Stimulated activated effector memory CD8-positive, alpha-beta T cell treated with anti-CD3 and anti-CD28 coated beads, Interleukin-12 subunit alpha, Interleukin-12 subunit beta, amount 100 ng/mL, for 72 hours (primary cell): ENCODE data around the gene MED13L.
A peak's percentile ranks its signal among the peaks of the same experiment; 100 is the strongest.

ENCODE experiments used
- ATAC-seq: fragments of 150-1000 bp; cut with Tn5 transposase; 2 replicates; pipeline ENCODE4 v1.10.0; 2021
- DNase-seq, 2 donors: peaks; one replicate each; pipeline ENCODE4 v3.0.0; 2021 to 2022; ENCODE audit warnings: low spot score in 2 of 2
- H3K27ac Mint-ChIP-seq: one replicate; pipeline ENCODE4 v1.8.0; 2022; ENCODE audit warnings: mild to moderate bottlenecking, mixed read lengths
- H3K36me3 Mint-ChIP-seq: one replicate; pipeline ENCODE4 v1.8.0; 2022; ENCODE audit warnings: mild to moderate bottlenecking, mixed read lengths
- H3K4me1 Mint-ChIP-seq: one replicate; pipeline ENCODE4 v1.8.0; 2022; ENCODE audit warnings: mixed read lengths
- H3K4me3 Mint-ChIP-seq: one replicate; pipeline ENCODE4 v1.8.0; 2022; ENCODE audit warnings: mild to moderate bottlenecking, mixed read lengths
- H3K9me3 Mint-ChIP-seq: one replicate; pipeline ENCODE4 v1.8.0; 2022; ENCODE audit warnings: mixed read lengths

MED13L gene

GRCh38 chr12:116160231-116160630 is 117.3 kb downstream of the MED13L start:
- Mint-ChIP-seq H3K36me3 (no peaks in the 10 kb centered on the region), H3K27ac (no peak overlapping the region), H3K4me3 (no peak overlapping the region), H3K4me1 (peaks cover 30% of the 10 kb centered on the region), H3K9me3 (no peaks in the 10 kb centered on the region)
- DNase-seq (no peak), ATAC-seq (peak; percentile 61)

- no peak overlapping the region for H3K4me3 Mint-ChIP-seq
- H3K36me3 Mint-ChIP-seq: no peaks in the 10 kb centered on the region
- H3K27ac Mint-ChIP-seq: no peak overlapping the region
- H3K4me1 Mint-ChIP-seq: peaks cover 24% of the 10 kb centered on the region
- DNase-seq (no peak), ATAC-seq (no peak)
- H3K9me3 Mint-ChIP-seq: no peaks in the 10 kb centered on the region
These were observed 117.8 kb downstream of the MED13L start for GRCh38 chr12:116159593-116160200.

- Mint-ChIP-seq H3K36me3 (no peaks in the 10 kb centered on the region), H3K9me3 (no peaks in the 10 kb centered on the region), H3K4me3 (no peak overlapping the region), H3K27ac (no peak overlapping the region), H3K4me1 (peaks cover 21% of the 10 kb centered on the region)
- no peak for ATAC-seq
- DNase-seq: no peak
These were observed 118.3 kb downstream of the MED13L start for GRCh38 chr12:116159175-116159574.

GRCh38 chr12:116157845-116158267 is 119.6 kb downstream of the MED13L start:
- H3K4me3 Mint-ChIP-seq: no peak overlapping the region

GRCh38 chr12:116156614-116157013 is 120.9 kb downstream of the MED13L start:
- Mint-ChIP-seq H3K36me3 (no peaks in the 10 kb centered on the region), H3K4me3 (no peak overlapping the region), H3K27ac (no peak overlapping the region), H3K9me3 (no peaks in the 10 kb centered on the region), H3K4me1 (peaks cover 38% of the 10 kb centered on the region)
- no peak for ATAC-seq
- no peak for DNase-seq

More at GRCh38 chr12:116157845-116158267, 119.6 kb downstream of the MED13L start:
- ATAC-seq (no peak), DNase-seq (no peak)
- no peak overlapping the region for H3K27ac Mint-ChIP-seq
- no peaks in the 10 kb centered on the region for H3K36me3 Mint-ChIP-seq
- no peaks in the 10 kb centered on the region for H3K9me3 Mint-ChIP-seq
- H3K4me1 Mint-ChIP-seq: peaks cover 27% of the 10 kb centered on the region

- no peaks in the 10 kb centered on the region for H3K36me3 Mint-ChIP-seq
- no peak overlapping the region for H3K27ac Mint-ChIP-seq
- no peaks in the 10 kb centered on the region for H3K9me3 Mint-ChIP-seq
- peaks cover 42% of the 10 kb centered on the region for H3K4me1 Mint-ChIP-seq
- DNase-seq (no peak), ATAC-seq (no peak)
- H3K4me3 Mint-ChIP-seq: no peak overlapping the region
These were observed 122.1 kb downstream of the MED13L start for GRCh38 chr12:116155383-116155782.

GRCh38 chr12:116153983-116154382 is 123.5 kb downstream of the MED13L start:
- H3K9me3 Mint-ChIP-seq: no peaks in the 10 kb centered on the region
- H3K4me1 Mint-ChIP-seq: peaks cover 52% of the 10 kb centered on the region
- no peak overlapping the region for H3K4me3 Mint-ChIP-seq
- no peak for ATAC-seq
- H3K27ac Mint-ChIP-seq: no peak overlapping the region
- DNase-seq: no peak
- H3K36me3 Mint-ChIP-seq: no peaks in the 10 kb centered on the region

GRCh38 chr12:116153113-116153512 is 124.4 kb downstream of the MED13L start:
- Mint-ChIP-seq H3K9me3 (no peaks in the 10 kb centered on the region), H3K36me3 (no peaks in the 10 kb centered on the region), H3K4me3 (no peak overlapping the region), H3K4me1 (peaks cover 53% of the 10 kb centered on the region), H3K27ac (no peak overlapping the region)
- DNase-seq (no peak), ATAC-seq (peak; percentile 43)

- no peaks in the 10 kb centered on the region for H3K36me3 Mint-ChIP-seq
- peak overlapping the region; percentile 10 for H3K27ac Mint-ChIP-seq
- H3K4me3 Mint-ChIP-seq: peak overlapping the region; percentile 12
- no peaks in the 10 kb centered on the region for H3K9me3 Mint-ChIP-seq
- DNase-seq (no peak), ATAC-seq (peak; percentile 90)
- H3K4me1 Mint-ChIP-seq: peaks cover 45% of the 10 kb centered on the region
These were observed 125.2 kb downstream of the MED13L start for GRCh38 chr12:116152268-116152667.

- DNase-seq (no peak), ATAC-seq (no peak)
- no peak overlapping the region for H3K27ac Mint-ChIP-seq
- no peaks in the 10 kb centered on the region for H3K36me3 Mint-ChIP-seq
- H3K4me1 Mint-ChIP-seq: peaks cover 43% of the 10 kb centered on the region
- H3K9me3 Mint-ChIP-seq: no peaks in the 10 kb centered on the region
- no peak overlapping the region for H3K4me3 Mint-ChIP-seq
These were observed 127.0 kb downstream of the MED13L start for GRCh38 chr12:116150452-116150851.

- DNase-seq (no peak), ATAC-seq (no peak)
- no peaks in the 10 kb centered on the region for H3K36me3 Mint-ChIP-seq
- peaks cover 45% of the 10 kb centered on the region for H3K4me1 Mint-ChIP-seq
- H3K9me3 Mint-ChIP-seq: no peaks in the 10 kb centered on the region
- no peak overlapping the region for H3K4me3 Mint-ChIP-seq
- H3K27ac Mint-ChIP-seq: no peak overlapping the region
These were observed 127.5 kb downstream of the MED13L start for GRCh38 chr12:116150001-116150400.

- no peak for DNase-seq
- Mint-ChIP-seq H3K27ac (no peak overlapping the region), H3K4me3 (no peak overlapping the region), H3K9me3 (no peaks in the 10 kb centered on the region), H3K4me1 (peaks cover 53% of the 10 kb centered on the region), H3K36me3 (no peaks in the 10 kb centered on the region)
- no peak for ATAC-seq
These were observed 128.6 kb downstream of the MED13L start for GRCh38 chr12:116148844-116149243.

GRCh38 chr12:116146386-116146785 is 131.1 kb downstream of the MED13L start:
- Mint-ChIP-seq H3K9me3 (no peaks in the 10 kb centered on the region), H3K27ac (no peak overlapping the region), H3K36me3 (peaks cover 6% of the 10 kb centered on the region), H3K4me3 (no peak overlapping the region), H3K4me1 (peaks cover 51% of the 10 kb centered on the region)
- no peak for ATAC-seq
- DNase-seq: no peak

- ATAC-seq (no peak), DNase-seq (no peak)
- H3K4me3 Mint-ChIP-seq: no peak overlapping the region
- peaks cover 52% of the 10 kb centered on the region for H3K4me1 Mint-ChIP-seq
- peaks cover 6% of the 10 kb centered on the region for H3K36me3 Mint-ChIP-seq
- no peaks in the 10 kb centered on the region for H3K9me3 Mint-ChIP-seq
- H3K27ac Mint-ChIP-seq: no peak overlapping the region
These were observed 132.0 kb downstream of the MED13L start for GRCh38 chr12:116145451-116145850.

GRCh38 chr12:116144384-116144783 is 133.1 kb downstream of the MED13L start:
- H3K4me1 Mint-ChIP-seq: peaks cover 53% of the 10 kb centered on the region
- H3K27ac Mint-ChIP-seq: peak overlapping the region; percentile 66
- H3K36me3 Mint-ChIP-seq: peaks cover 6% of the 10 kb centered on the region
- no peaks in the 10 kb centered on the region for H3K9me3 Mint-ChIP-seq
- DNase-seq (no peak), ATAC-seq (no peak)
- H3K4me3 Mint-ChIP-seq: peak overlapping the region; percentile 21

GRCh38 chr12:116143909-116144308 is 133.6 kb downstream of the MED13L start:
- ATAC-seq (peak; percentile 19), DNase-seq (no peak)
- H3K9me3 Mint-ChIP-seq: no peaks in the 10 kb centered on the region
- peak overlapping the region; percentile 66 for H3K27ac Mint-ChIP-seq
- H3K4me3 Mint-ChIP-seq: peak overlapping the region; percentile 21
- peaks cover 6% of the 10 kb centered on the region for H3K36me3 Mint-ChIP-seq
- peaks cover 50% of the 10 kb centered on the region for H3K4me1 Mint-ChIP-seq
